HCT116 (cell line): Measurements from ENCODE around the gene ZNF160. TPM values are rescaled to one million over a fixed set of nuclear protein-coding genes. Genes with fewer than 3 reads are reported as not detected.

ENCODE experiments used
- ATAC-seq: fragments of 200-7000 bp; cut with Tn5 transposase; 2 replicates; pipeline ENCODE4 v1.9.1; 2020; ENCODE audit warnings: mild to moderate bottlenecking, moderate library complexity
- BruUV-seq: library from RNA; stranded (reverse); fragments of 400-500 nt; replicated peaks from 2 replicates; lab custom pipeline; 2021; lab: Mats Ljungman, UMichigan
- CTCF ChIA-PET: fragments of 300-600 bp; sonication (Branson Sonifier 250); formaldehyde crosslinking; loops from one replicate; lab custom pipeline; 2021; ENCODE audit warnings: antibody characterized with exemption; lab: Charles Lee
- POLR2A ChIA-PET: fragments of 300-600, 350-600 bp; sonication (Branson Sonifier 250); formaldehyde crosslinking; loops from one replicate; lab custom pipeline; 2021; ENCODE audit warnings: antibody characterized with exemption; lab: Charles Lee
- RAD21 ChIA-PET, 2 experiments: fragments of 300-600 bp; sonication (Branson Sonifier 250); formaldehyde crosslinking; loops; one replicate each; lab custom pipeline; 2023; ENCODE audit warnings: low total read pairs in 2 of 2; ENCODE audit not compliant: uncharacterized antibody in 2 of 2, unreplicated experiment in 2 of 2, low non-redundant PET in 1 of 2; lab: Charles Lee
- DNase-seq: peaks from one replicate; pipeline ENCODE4 v3.0.0-alpha.2; 2010; ENCODE audit warnings: low read depth, low spot score
- H2AFZ ChIP-seq: fragments of 200-600 bp; shearing (Covaris generic), sonication (generic); 2 replicates; pipeline ENCODE4 v1.6.1; 2017; ENCODE audit warnings: low read depth, mixed run types, mixed read lengths, antibody characterized with exemption, low read length; ENCODE audit not compliant: poor library complexity, severe bottlenecking
- H3K27ac ChIP-seq: 2 replicates; pipeline ENCODE4 v1.5.1; 2012; ENCODE audit warnings: low read depth, low read length
- H3K27me3 ChIP-seq: fragments of 200-600 bp; sonication (generic); 2 replicates; pipeline ENCODE4 v1.6.1; 2016; ENCODE audit warnings: mixed run types, low read length, mixed read lengths; ENCODE audit not compliant: insufficient read depth
- H3K36me3 ChIP-seq, 2 experiments: fragments of 200-500 bp in 1 of 2; fragments of 200-600 bp in 1 of 2; sonication (Bioruptor generic) in 1 of 2; sonication (generic) in 1 of 2; 2 replicates each; pipeline versions ENCODE4 v1.5.1 to v1.6.1; 2014 to 2016; ENCODE audit warnings: low read length in 2 of 2, inconsistent platforms in 1 of 2, mixed read lengths in 1 of 2, mixed run types in 1 of 2; ENCODE audit not compliant: insufficient read depth in 2 of 2, control insufficient read depth in 1 of 2
- H3K4me1 ChIP-seq, 2 experiments: fragments of 200-600 bp in 1 of 2; sonication (generic) in 1 of 2; 2 replicates each; pipeline versions ENCODE4 v1.5.1 to v1.6.1; 2012 to 2017; ENCODE audit warnings: low read length in 2 of 2, inconsistent platforms in 1 of 2, mild to moderate bottlenecking in 1 of 2, mixed read lengths in 1 of 2, mixed run types in 1 of 2, moderate library complexity in 1 of 2; ENCODE audit not compliant: insufficient read depth in 2 of 2, control insufficient read depth in 1 of 2
- H3K4me2 ChIP-seq: fragments of 200-600 bp; sonication (generic); 2 replicates; pipeline ENCODE4 v1.6.1; 2017; ENCODE audit warnings: mixed run types, low read length, mixed read lengths
- H3K4me3 ChIP-seq, 2 experiments: fragments of 200-600 bp in 1 of 2; sonication (generic) in 1 of 2; replicated peaks in 1 of 2; 2 replicates each; pipeline ENCODE4 v1.5.1; 2011 to 2016; ENCODE audit warnings: low read length in 2 of 2, control low read depth in 1 of 2, low read depth in 1 of 2, mild to moderate bottlenecking in 1 of 2, mixed read lengths in 1 of 2, mixed run types in 1 of 2
- H3K79me2 ChIP-seq: fragments of 200-600 bp; sonication (generic); 2 replicates; pipeline ENCODE4 v1.6.1; 2017; ENCODE audit warnings: mild to moderate bottlenecking, mixed run types, low read length, moderate library complexity, mixed read lengths; ENCODE audit not compliant: insufficient read depth
- H3K9ac ChIP-seq: fragments of 200-600 bp; sonication (generic); 2 replicates; pipeline ENCODE4 v1.6.1; 2016; ENCODE audit warnings: low read length, mixed read lengths
- H3K9me2 ChIP-seq: fragments of 200-600 bp; sonication (generic), shearing (Covaris generic); 2 replicates; pipeline ENCODE4 v1.6.1; 2017; ENCODE audit warnings: mixed run types, mild to moderate bottlenecking, moderate library complexity; ENCODE audit not compliant: insufficient read depth
- H3K9me3 ChIP-seq, 2 experiments: fragments of 200-500 bp in 1 of 2; fragments of 200-600 bp in 1 of 2; sonication (Bioruptor generic) in 1 of 2; sonication (generic) in 1 of 2; 2 replicates each; pipeline ENCODE4 v1.6.1; 2014 to 2017; ENCODE audit warnings: low read length in 2 of 2, mixed read lengths in 2 of 2, inconsistent platforms in 1 of 2, low read depth in 1 of 2, mild to moderate bottlenecking in 1 of 2, mixed run types in 1 of 2, moderate library complexity in 1 of 2; ENCODE audit not compliant: control insufficient read depth in 1 of 2, insufficient read depth in 1 of 2
- H4K20me1 ChIP-seq: fragments of 200-600 bp; sonication (generic), shearing (Covaris generic); 2 replicates; pipeline ENCODE4 v1.6.1; 2017; ENCODE audit warnings: mixed run types, mild to moderate bottlenecking, moderate library complexity; ENCODE audit not compliant: insufficient read depth
- ATF3 ChIP-seq: IDR thresholded peaks from 2 replicates; pipeline ENCODE4 v1.6.1; 2012
- CTCF ChIP-seq, 3 experiments: fragments of 200-600 bp in 1 of 3; sonication (generic) in 1 of 3; IDR thresholded peaks in 2 of 3; conservative IDR thresholded peaks in 1 of 3; 2 replicates each; pipeline ENCODE4 v1.5.1; 2012 to 2017; ENCODE audit warnings: low read depth in 2 of 3, low read length in 2 of 3, antibody characterized with exemption in 1 of 3, borderline replicate concordance in 1 of 3, control low read depth in 1 of 3, mild to moderate bottlenecking in 1 of 3, mixed read lengths in 1 of 3, mixed run types in 1 of 3, moderate library complexity in 1 of 3; ENCODE audit not compliant: insufficient read depth in 1 of 3
- EGR1 ChIP-seq: IDR thresholded peaks from 2 replicates; pipeline ENCODE4 v1.6.1; 2012; ENCODE audit warnings: low read depth
- ELF1 ChIP-seq: IDR thresholded peaks from 2 replicates; pipeline ENCODE4 v1.6.1; 2012; ENCODE audit warnings: low read depth, borderline replicate concordance
- EZH2 ChIP-seq: fragments of 200-600 bp; sonication (generic); IDR thresholded peaks from 2 replicates; pipeline ENCODE4 v1.6.1; 2017; ENCODE audit warnings: antibody characterized with exemption, mixed run types
- EZH2phosphoT487 ChIP-seq: fragments of 200-600 bp; IDR thresholded peaks from 2 replicates; pipeline ENCODE4 v1.6.1; 2018; ENCODE audit warnings: antibody characterized with exemption, borderline replicate concordance
- FOSL1 ChIP-seq: IDR thresholded peaks from 2 replicates; pipeline ENCODE4 v1.6.1; 2012; ENCODE audit warnings: low read depth
- MAX ChIP-seq: IDR thresholded peaks from 2 replicates; pipeline ENCODE4 v1.6.1; 2012
- POLR2AphosphoS5 ChIP-seq: IDR thresholded peaks from 2 replicates; pipeline ENCODE4 v1.6.1; 2011; ENCODE audit warnings: mild to moderate bottlenecking, low read depth, low read length, moderate library complexity
- REST ChIP-seq: IDR thresholded peaks from 2 replicates; pipeline ENCODE4 v1.6.1; 2012; ENCODE audit warnings: low read depth
- SIN3A ChIP-seq: IDR thresholded peaks from 2 replicates; pipeline ENCODE4 v1.6.1; 2012; ENCODE audit warnings: low read depth
- SP1 ChIP-seq: IDR thresholded peaks from 2 replicates; pipeline ENCODE4 v1.6.1; 2012; ENCODE audit warnings: low read depth
- TCF7L2 ChIP-seq: IDR thresholded peaks from 2 replicates; pipeline ENCODE4 v1.7.0; 2011; ENCODE audit warnings: borderline replicate concordance, inconsistent platforms; ENCODE audit not compliant: insufficient read depth, insufficient read length; ENCODE audit errors: extremely low read depth
- YY1 ChIP-seq: IDR thresholded peaks from 2 replicates; pipeline ENCODE4 v1.6.1; 2011; ENCODE audit warnings: low read length, low read depth, moderate library complexity, mild to moderate bottlenecking; ENCODE audit not compliant: insufficient replicate concordance; ENCODE audit errors: extremely low read depth
- ZBTB33 ChIP-seq: IDR thresholded peaks from 2 replicates; pipeline ENCODE4 v1.6.1; 2011; ENCODE audit warnings: mild to moderate bottlenecking, low read length, moderate library complexity; ENCODE audit not compliant: insufficient replicate concordance; ENCODE audit errors: extremely low read depth
- ZFX ChIP-seq: fragments of 450-650 bp; IDR thresholded peaks from 2 replicates; pipeline ENCODE4 v1.6.1; 2017
- ZNF274 ChIP-seq: fragments of 200-500 bp; sonication (Bioruptor generic); IDR thresholded peaks from 2 replicates; pipeline ENCODE4 v1.6.1; 2014; ENCODE audit warnings: mild to moderate bottlenecking, low read depth, low read length, inconsistent platforms
- intact Hi-C: fragments of 100-400 bp; cut with micrococcal nuclease; formaldehyde crosslinking; loops from 2 replicates; pipeline ENCODE4 v1.10.0; 2022
- total RNA-seq: library from RNA; stranded (reverse); gene quantifications from one replicate; pipeline ENCODE4 v1.2.1, GENCODE V29; 2021; ENCODE audit not compliant: unreplicated experiment

Gene ZNF160
- total RNA-seq, 1 experiment from 2014 or later = 14.9 TPM

GRCh38 chr19:53068834-53069233, 34.4 kb downstream of the ZNF160 start:
- Histone ChIP-seq H3K79me2 (no peaks in the 10 kb centered on the region), H3K4me3 (no peak overlapping the region), H3K9me2 (no peaks in the 10 kb centered on the region), H3K9ac (no peak overlapping the region), H3K4me2 (no peak overlapping the region), H4K20me1 (no peaks in the 10 kb centered on the region), H3K4me1 (no peaks in the 10 kb centered on the region), H3K27ac (no peak overlapping the region), H3K36me3 (peaks cover 29 to 51% of the 10 kb centered on the region in 2 experiments), H3K27me3 (no peaks in the 10 kb centered on the region), H3K9me3 (peaks cover 25 to 28% of the 10 kb centered on the region in 2 experiments; a peak in 3 of 4 replicates), H2AFZ (no peak overlapping the region)
- CTCF ChIA-PET = no interaction called here
- POLR2A ChIA-PET = no interaction called here
- intact Hi-C loops = no loop called here
- TF ChIP-seq REST = no peak
- no peak for TF ChIP-seq SIN3A
- TF ChIP-seq CTCF (IDR thresholded peaks at IDR 0.05 in 2 of 3, conservative IDR thresholded peaks at IDR 0.05 in 1 of 3; ENCODE audit: borderline replicate concordance in 1 of 3, insufficient read depth in 1 of 3, low read depth in 2 of 3, low read length in 2 of 3) = no peak
- TF ChIP-seq POLR2AphosphoS5 = no peak
- no peak; the same call in 1 of the 2 replicates for TF ChIP-seq ZNF274
- TF ChIP-seq FOSL1 = no peak
- TF ChIP-seq SP1 = no peak
- TF ChIP-seq TCF7L2 = no peak
- TF ChIP-seq ZFX = no peak
- TF ChIP-seq ZBTB33 = no peak
- TF ChIP-seq YY1 = no peak
- TF ChIP-seq ELF1 = no peak
- TF ChIP-seq MAX = no peak
- TF ChIP-seq EZH2phosphoT487 = no peak
- TF ChIP-seq ATF3 = no peak
- no peak for TF ChIP-seq EGR1
- no peak for TF ChIP-seq EZH2
- BruUV-seq = no TSS peak
- RAD21 ChIA-PET = no interaction called here
- no peak for DNase-seq
- ATAC-seq = no peak
